ENCODE results near the gene POLDIP3. TPM values are rescaled to one million over a fixed set of nuclear protein-coding genes. Genes with fewer than 3 reads are reported as not detected.
A peak's percentile ranks its signal among the peaks of the same experiment; 100 is the strongest.

The POLDIP3 gene
- total and polyA plus RNA-seq, 2 of the 4 experiments (the other 2 are of a cell fraction), result 33.9 to 43.6 TPM

DNA sequence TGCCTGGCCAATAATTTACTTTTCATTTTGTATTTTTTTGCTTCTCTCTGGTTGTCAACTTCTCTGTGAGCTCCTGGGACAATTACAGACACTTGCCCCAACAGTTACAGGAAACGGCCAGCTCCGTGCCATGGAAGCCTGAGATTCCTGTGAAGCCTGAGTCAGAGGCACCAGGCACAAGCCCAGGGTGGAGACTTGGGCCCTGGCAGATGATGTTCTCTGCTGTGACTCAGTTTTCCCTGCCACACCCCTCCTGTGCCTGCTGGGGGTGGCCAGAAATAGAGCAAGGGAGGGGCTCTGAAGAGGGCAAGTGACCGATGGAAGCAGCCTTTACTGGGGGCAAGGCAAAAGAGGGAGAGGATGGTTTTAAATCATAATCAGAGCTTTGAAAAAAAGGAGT is 20.8 kb upstream of the POLDIP3 start:
- Histone ChIP-seq H3K9me1 (ENCODE audit: insufficient read depth, low read length) (peaks cover 16% of the 10 kb centered on the region), H2BK5ac (ENCODE audit: low read depth, low read length, poor library complexity, severe bottlenecking) (peak overlapping the region; percentile 81), H3K27ac (ENCODE audit: insufficient read depth, low read length) (peak overlapping the region; percentile 62), H3K4me1 (ENCODE audit: control insufficient read depth, insufficient read depth, low read length) (peaks cover 8% of the 10 kb centered on the region), H3K4ac (ENCODE audit: low read depth, low read length) (peak overlapping the region; percentile 66), H2BK20ac (ENCODE audit: low read depth, low read length) (no peak overlapping the region), H3K9ac (ENCODE audit: low read depth, low read length) (no peak overlapping the region), H3K36me3 (ENCODE audit: control insufficient read depth, insufficient read depth, low read length) (peaks cover 38% of the 10 kb centered on the region), H3K27me3 (ENCODE audit: control insufficient read depth, insufficient read depth, low read length) (no peaks in the 10 kb centered on the region), H3K18ac (ENCODE audit: low read depth, low read length) (no peak overlapping the region), H4K20me1 (ENCODE audit: insufficient read depth, low read length) (peaks cover 37% of the 10 kb centered on the region), H2AK9ac (replicated peaks; ENCODE audit: low read depth, low read length, poor library complexity) (peak overlapping the region; percentile 92), H3K56ac (ENCODE audit: extremely low read depth, insufficient read depth, low read length) (no peak overlapping the region; the same call in 1 of the 2 replicates), H3K79me1 (ENCODE audit: low read depth in 1 of 2, low read length in 2 of 2) (peaks cover 49 to 68% of the 10 kb centered on the region in 2 experiments), H4K91ac (ENCODE audit: insufficient read depth, low read depth, low read length) (peak overlapping the region; percentile 38; the same call in 1 of the 2 replicates), H3K4me3 (ENCODE audit: insufficient read depth, low read depth, low read length) (no peak overlapping the region), H3K4me2 (ENCODE audit: low read depth, low read length) (no peak overlapping the region), H4K8ac (ENCODE audit: low read depth in 2 of 2, low read length in 2 of 2) (peak overlapping the region; percentile 13 to 43; a peak in 2 of 4 replicates), H3K14ac (replicated peaks; ENCODE audit: low read depth, low read length) (no peak overlapping the region), H4K5ac (ENCODE audit: low read depth, low read length) (no peak overlapping the region), H2BK15ac (ENCODE audit: low read depth, low read length) (no peak overlapping the region), H2AK5ac (ENCODE audit: low read depth, low read length) (peak overlapping the region; percentile 90), H2BK120ac (ENCODE audit: low read depth, low read length) (peak overlapping the region; percentile 35; the same call in 1 of the 2 replicates), H3K9me3 (ENCODE audit: control insufficient read depth, insufficient read depth, low read length) (no peaks in the 10 kb centered on the region), H2AFZ (replicated peaks; ENCODE audit: low read length, poor library complexity) (peak overlapping the region; percentile 56), H3K23ac (ENCODE audit: low read depth, low read length) (0 out of 2 replicates have a peak overlapping the region, but pooled peaks have one; percentile 20)
- BruUV-seq (replicated peaks), result no TSS peak
- no CpG with 5 or more reads among the region's 3 CpGs for WGBS, 2 experiments (ENCODE audit: extremely low coverage in 2 of 2, insufficient read length in 1 of 2)
- TF ChIP-seq, protein P1, sequence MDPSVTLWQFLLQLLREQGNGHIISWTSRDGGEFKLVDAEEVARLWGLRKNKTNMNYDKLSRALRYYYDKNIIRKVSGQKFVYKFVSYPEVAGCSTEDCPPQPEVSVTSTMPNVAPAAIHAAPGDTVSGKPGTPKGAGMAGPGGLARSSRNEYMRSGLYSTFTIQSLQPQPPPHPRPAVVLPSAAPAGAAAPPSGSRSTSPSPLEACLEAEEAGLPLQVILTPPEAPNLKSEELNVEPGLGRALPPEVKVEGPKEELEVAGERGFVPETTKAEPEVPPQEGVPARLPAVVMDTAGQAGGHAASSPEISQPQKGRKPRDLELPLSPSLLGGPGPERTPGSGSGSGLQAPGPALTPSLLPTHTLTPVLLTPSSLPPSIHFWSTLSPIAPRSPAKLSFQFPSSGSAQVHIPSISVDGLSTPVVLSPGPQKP (IDR thresholded peaks at IDR 0.05; ENCODE audit: borderline replicate concordance, low read depth, low read length), result no peak
- TF ChIP-seq BHLHE40 (IDR thresholded peaks at IDR 0.05; ENCODE audit: low read depth, low read length) (peak; percentile 80), SMC3 (IDR thresholded peaks at IDR 0.05; ENCODE audit: low read depth, low read length) (peak; percentile 14; the same call in 1 of the 2 replicates), MXI1 (IDR thresholded peaks at IDR 0.05; ENCODE audit: borderline replicate concordance, low read depth, low read length) (peak; percentile 39; the same call in 1 of the 2 replicates), NFE2L2 (IDR thresholded peaks at IDR 0.05; ENCODE audit: low read depth, low read length) (no peak), CEBPB (IDR thresholded peaks at IDR 0.05; ENCODE audit: low read depth, low read length) (no peak), FOS (IDR thresholded peaks at IDR 0.05; ENCODE audit: low read depth, low read length) (peak; percentile 85), CHD1 (IDR thresholded peaks at IDR 0.05; ENCODE audit: low read depth, low read length) (no peak), RFX5 (IDR thresholded peaks at IDR 0.05; ENCODE audit: low read depth, low read length) (no peak), RAD21 (IDR thresholded peaks at IDR 0.05; ENCODE audit: low read length) (0 out of 2 replicates have a peak, but pooled peaks have one; percentile 8), MAFK (IDR thresholded peaks at IDR 0.05; ENCODE audit: low read depth, low read length) (no peak), RCOR1 (IDR thresholded peaks at IDR 0.05; ENCODE audit: insufficient replicate concordance, low read length) (peak; percentile 47), POLR2A (IDR thresholded peaks at IDR 0.05; ENCODE audit: low read depth, low read length) (no peak), MAZ (IDR thresholded peaks at IDR 0.05; ENCODE audit: borderline replicate concordance, low read depth, low read length) (peak; percentile 85)
- TF ChIP-seq, protein P2, sequence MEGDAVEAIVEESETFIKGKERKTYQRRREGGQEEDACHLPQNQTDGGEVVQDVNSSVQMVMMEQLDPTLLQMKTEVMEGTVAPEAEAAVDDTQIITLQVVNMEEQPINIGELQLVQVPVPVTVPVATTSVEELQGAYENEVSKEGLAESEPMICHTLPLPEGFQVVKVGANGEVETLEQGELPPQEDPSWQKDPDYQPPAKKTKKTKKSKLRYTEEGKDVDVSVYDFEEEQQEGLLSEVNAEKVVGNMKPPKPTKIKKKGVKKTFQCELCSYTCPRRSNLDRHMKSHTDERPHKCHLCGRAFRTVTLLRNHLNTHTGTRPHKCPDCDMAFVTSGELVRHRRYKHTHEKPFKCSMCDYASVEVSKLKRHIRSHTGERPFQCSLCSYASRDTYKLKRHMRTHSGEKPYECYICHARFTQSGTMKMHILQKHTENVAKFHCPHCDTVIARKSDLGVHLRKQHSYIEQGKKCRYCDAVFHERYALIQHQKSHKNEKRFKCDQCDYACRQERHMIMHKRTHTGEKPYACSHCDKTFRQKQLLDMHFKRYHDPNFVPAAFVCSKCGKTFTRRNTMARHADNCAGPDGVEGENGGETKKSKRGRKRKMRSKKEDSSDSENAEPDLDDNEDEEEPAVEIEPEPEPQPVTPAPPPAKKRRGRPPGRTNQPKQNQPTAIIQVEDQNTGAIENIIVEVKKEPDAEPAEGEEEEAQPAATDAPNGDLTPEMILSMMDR (conservative IDR thresholded peaks at IDR 0.05; ENCODE audit: low read depth, low read length), result no peak
- TF ChIP-seq, protein P3, sequence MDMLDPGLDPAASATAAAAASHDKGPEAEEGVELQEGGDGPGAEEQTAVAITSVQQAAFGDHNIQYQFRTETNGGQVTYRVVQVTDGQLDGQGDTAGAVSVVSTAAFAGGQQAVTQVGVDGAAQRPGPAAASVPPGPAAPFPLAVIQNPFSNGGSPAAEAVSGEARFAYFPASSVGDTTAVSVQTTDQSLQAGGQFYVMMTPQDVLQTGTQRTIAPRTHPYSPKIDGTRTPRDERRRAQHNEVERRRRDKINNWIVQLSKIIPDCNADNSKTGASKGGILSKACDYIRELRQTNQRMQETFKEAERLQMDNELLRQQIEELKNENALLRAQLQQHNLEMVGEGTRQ (IDR thresholded peaks at IDR 0.05; ENCODE audit: low read depth, low read length), result no peak
- ChIA-PET CTCF (interaction anchor here (0.9 to 1.6 kb wide), 2 partner anchors 13 to 14 kb away, joined by 3 to 8 read pairs; partner anchors contain the start of gene CYB5R3), POLR2A (ENCODE audit: unreplicated experiment) (interaction anchor here (0.6 kb wide), 1 partner anchor 21 kb away, joined by 3 read pairs; the partner anchor contains the start of gene POLDIP3)
- in situ Hi-C loops (cut with MboI; ENCODE audit: low sequenced_read_pairs), result no loop called here
- dilution Hi-C loops (cut with HindIII; ENCODE audit: low sequenced_read_pairs, unreplicated experiment), result no loop called here
- intact Hi-C loops (cut with micrococcal nuclease), result no loop called here
- ATAC-seq (ENCODE audit: low read depth) (peak; percentile 96), DNase-seq (peak; percentile 90)
